Spleen (tissue), 7 donors: ENCODE data around the gene CEBPG.

Experiments
- CTCF ChIP-seq, 11 experiments: fragments of 200-600 bp in 7 of 11; fragments of 450-650 bp in 4 of 11; sonication (generic) in 4 of 11; IDR thresholded peaks in 8 of 11; conservative IDR thresholded peaks in 3 of 11; 1 replicate in 7 of 11; 2 replicates in 4 of 11; pipeline versions ENCODE4 v1.4.0 to v1.8.0; 2016 to 2021; ENCODE audit warnings: antibody characterized with exemption in 11 of 11, inconsistent platforms in 4 of 11, mild to moderate bottlenecking in 1 of 11
- POLR2AphosphoS5 ChIP-seq, 3 donors: sonication (generic); formaldehyde crosslinking; IDR thresholded peaks; one replicate each; pipeline ENCODE4 v1.5.1; 2017; ENCODE audit warnings: antibody characterized with exemption in 3 of 3
- donor health status: DM: no; HTN: no; CAD: no; lungs with moderate emphysema.
- donor health status: DM: no; HTN: no; CAD: no.
- donor health status: DM: no; HTN: no; CAD: no.

GRCh38 chr19:33388725-33389420 is 15.4 kb downstream of the CEBPG start:
- no peak for TF ChIP-seq POLR2AphosphoS5 (IDR thresholded peaks at IDR 0.05)
- TF ChIP-seq CTCF (IDR thresholded peaks at IDR 0.05 in 8 of 11, conservative IDR thresholded peaks at IDR 0.05 in 3 of 11), result no peak
